Lower leg skin (tissue), 3 donors: ENCODE data around the gene HNRNPUL2.

Experiments used
- POLR2A ChIP-seq, 2 donors: fragments of 450-650 bp; IDR thresholded peaks; one replicate each; pipeline ENCODE4 v1.6.1; 2016 to 2017; ENCODE audit warnings: antibody characterized with exemption in 2 of 2, mild to moderate bottlenecking in 1 of 2, moderate library complexity in 1 of 2
- TF ChIP-seq, protein P1 (sequence below), 3 donors: fragments of 450-650 bp; IDR thresholded peaks; one replicate each; pipeline ENCODE4 v1.5.1; 2016; ENCODE audit warnings: antibody characterized with exemption in 3 of 3, mild to moderate bottlenecking in 3 of 3, moderate library complexity in 2 of 3

DNA sequence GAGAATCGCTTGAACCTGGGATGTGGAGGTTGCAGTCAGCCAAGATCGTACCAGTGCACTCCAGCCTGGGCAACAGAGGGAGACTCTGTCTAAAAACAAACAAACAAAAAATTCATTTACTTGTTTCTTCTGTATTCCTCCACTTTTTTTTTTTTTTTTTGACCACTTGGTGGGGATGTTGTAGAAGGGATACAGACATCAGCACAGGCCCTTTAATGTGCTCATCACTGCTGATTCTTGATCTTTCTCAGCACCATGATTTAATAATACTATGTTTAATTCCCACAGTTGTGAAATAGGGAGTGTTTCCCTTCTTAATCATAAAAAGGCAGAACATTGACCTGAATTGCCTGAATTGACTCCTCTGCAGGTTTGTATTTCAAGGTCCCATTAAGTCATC, 5.6 kb upstream of the HNRNPUL2 start:
- TF ChIP-seq, protein P1, sequence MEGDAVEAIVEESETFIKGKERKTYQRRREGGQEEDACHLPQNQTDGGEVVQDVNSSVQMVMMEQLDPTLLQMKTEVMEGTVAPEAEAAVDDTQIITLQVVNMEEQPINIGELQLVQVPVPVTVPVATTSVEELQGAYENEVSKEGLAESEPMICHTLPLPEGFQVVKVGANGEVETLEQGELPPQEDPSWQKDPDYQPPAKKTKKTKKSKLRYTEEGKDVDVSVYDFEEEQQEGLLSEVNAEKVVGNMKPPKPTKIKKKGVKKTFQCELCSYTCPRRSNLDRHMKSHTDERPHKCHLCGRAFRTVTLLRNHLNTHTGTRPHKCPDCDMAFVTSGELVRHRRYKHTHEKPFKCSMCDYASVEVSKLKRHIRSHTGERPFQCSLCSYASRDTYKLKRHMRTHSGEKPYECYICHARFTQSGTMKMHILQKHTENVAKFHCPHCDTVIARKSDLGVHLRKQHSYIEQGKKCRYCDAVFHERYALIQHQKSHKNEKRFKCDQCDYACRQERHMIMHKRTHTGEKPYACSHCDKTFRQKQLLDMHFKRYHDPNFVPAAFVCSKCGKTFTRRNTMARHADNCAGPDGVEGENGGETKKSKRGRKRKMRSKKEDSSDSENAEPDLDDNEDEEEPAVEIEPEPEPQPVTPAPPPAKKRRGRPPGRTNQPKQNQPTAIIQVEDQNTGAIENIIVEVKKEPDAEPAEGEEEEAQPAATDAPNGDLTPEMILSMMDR (IDR thresholded peaks at IDR 0.05): no peak
- no peak for TF ChIP-seq POLR2A (IDR thresholded peaks at IDR 0.05)
